SW 1271 (cell line): ENCODE data around the gene IGSF9.
A peak's percentile ranks its signal among the peaks of the same experiment; 100 is the strongest.

Source experiments
- DNase-seq, 2 experiments: peaks; one replicate each; lab custom pipeline; 2025; lab: John Stamatoyannopoulos, UW

The IGSF9 gene

GRCh38 chr1:159944623-159945455, 574 bp downstream of the IGSF9 start:
- DNase-seq, result no peak

GRCh38 chr1:159943908-159944622, 1.3 kb downstream of the IGSF9 start:
- DNase-seq, result no peak

- DNase-seq, result no peak
These were observed 2.2 kb downstream of the IGSF9 start for GRCh38 chr1:159943278-159943640.

- DNase-seq, result no peak
These were observed 2.7 kb downstream of the IGSF9 start for GRCh38 chr1:159942632-159943277.

GRCh38 chr1:159941591-159942560, 3.5 kb downstream of the IGSF9 start:
- DNase-seq, result no peak

GRCh38 chr1:159941141-159941540, 4.3 kb downstream of the IGSF9 start:
- no peak for DNase-seq

GRCh38 chr1:159940006-159940620, 5.3 kb downstream of the IGSF9 start:
- DNase-seq, result no peak

GRCh38 chr1:159939678-159940002, 5.8 kb downstream of the IGSF9 start:
- DNase-seq, result no peak

GRCh38 chr1:159938905-159939677, 6.3 kb downstream of the IGSF9 start:
- no peak for DNase-seq

GRCh38 chr1:159938211-159938852, 7.1 kb downstream of the IGSF9 start:
- DNase-seq, result no peak

- DNase-seq, result no peak
These were observed 8.2 kb downstream of the IGSF9 start for GRCh38 chr1:159937054-159937750.

GRCh38 chr1:159936273-159936904, 9.0 kb downstream of the IGSF9 start:
- peak in 1 of 2 experiments; percentile 6 for DNase-seq

- no peak for DNase-seq
These were observed 9.6 kb downstream of the IGSF9 start for GRCh38 chr1:159935719-159936272.

- DNase-seq, result no peak
These were observed 10.1 kb downstream of the IGSF9 start for GRCh38 chr1:159935305-159935704.

GRCh38 chr1:159934136-159935039, 11.0 kb downstream of the IGSF9 start:
- no peak for DNase-seq

GRCh38 chr1:159933347-159933746, 12.1 kb downstream of the IGSF9 start:
- no peak for DNase-seq
